ENCODE data around the gene PRKCE.
"Not testable (repeated sequence)": the region's sequence is repeated elsewhere in the genome, so short reads cannot be mapped to it uniquely, and the experiment has no call there.

The PRKCE gene

DNA sequence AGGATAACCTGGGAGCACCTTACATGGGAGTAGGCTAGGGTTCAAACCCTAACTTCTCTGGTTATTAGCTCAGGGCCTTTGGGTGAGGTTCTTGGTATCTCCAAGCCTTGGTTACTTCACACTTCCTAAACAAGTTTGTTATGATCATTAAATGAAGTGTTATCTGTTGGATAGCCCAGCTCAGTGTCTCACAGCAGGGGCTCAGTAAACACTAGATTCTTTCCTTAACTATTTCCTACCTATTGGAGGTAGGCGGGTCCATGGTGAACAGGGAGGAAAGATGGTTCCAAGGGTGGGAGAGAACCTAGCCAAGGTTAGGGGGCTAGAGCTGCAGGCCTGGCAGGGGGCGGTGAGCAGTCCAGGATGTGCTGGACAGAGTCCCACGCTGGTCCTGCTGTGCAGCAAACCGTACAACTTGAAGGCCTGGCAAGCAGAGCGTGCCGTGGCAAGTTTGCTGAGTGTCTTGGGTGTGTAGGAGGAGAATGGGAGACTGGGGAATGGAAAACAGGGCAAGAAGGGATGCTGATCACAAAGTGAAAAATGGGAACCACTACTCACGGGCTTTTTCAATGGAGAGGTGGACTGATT is 259.1 kb downstream of the PRKCE start:
- Mint-ChIP-seq H3K27me3 (no peaks in the 10 kb centered on the region), H3K4me3 (no peak overlapping the region), H3K4me1 (ENCODE audit: low read depth) (peaks cover 9% of the 10 kb centered on the region), H3K9me3 (no peaks in the 10 kb centered on the region), H3K27ac (no peak overlapping the region), H3K36me3 (ENCODE audit: low read depth) (no peaks in the 10 kb centered on the region)
- intact Hi-C loops (cut with micrococcal nuclease), result no loop called here

DNA sequence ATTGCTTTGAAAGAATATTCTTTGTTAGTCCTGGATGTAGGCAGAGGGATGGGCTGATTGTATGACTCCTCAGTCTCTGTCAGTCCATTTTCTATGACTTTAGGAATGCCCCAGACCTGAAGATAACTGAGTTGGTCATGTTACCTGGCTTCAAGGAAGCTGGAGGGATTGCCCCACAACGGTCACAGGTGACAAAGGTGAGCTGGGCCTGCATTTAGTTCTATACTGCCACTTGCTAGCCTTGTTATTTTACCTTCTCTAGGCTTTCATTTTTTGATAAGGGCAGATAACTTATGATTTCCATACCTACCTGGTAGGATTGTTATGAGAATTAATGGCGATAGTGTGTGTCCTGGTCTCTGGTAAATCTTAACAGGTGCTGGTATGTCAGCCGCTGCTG is 260.1 kb downstream of the PRKCE start:
- no peak overlapping the region for H3K27ac Mint-ChIP-seq
- no peak overlapping the region for H3K4me3 Mint-ChIP-seq
- no peaks in the 10 kb centered on the region for H3K36me3 Mint-ChIP-seq (ENCODE audit: low read depth)
- H3K4me1 Mint-ChIP-seq (ENCODE audit: low read depth), result peaks cover 9% of the 10 kb centered on the region
- no peaks in the 10 kb centered on the region for H3K27me3 Mint-ChIP-seq
- intact Hi-C loops (cut with micrococcal nuclease), result no loop called here
- H3K9me3 Mint-ChIP-seq, result no peaks in the 10 kb centered on the region

GRCh38 chr2:45912109-45912508 is 260.6 kb downstream of the PRKCE start:
- H3K9me3 Mint-ChIP-seq, result no peaks in the 10 kb centered on the region

GRCh38 chr2:45913539-45913938 is 262.1 kb downstream of the PRKCE start:
- no peaks in the 10 kb centered on the region for H3K27me3 Mint-ChIP-seq
- H3K9me3 Mint-ChIP-seq, result no peaks in the 10 kb centered on the region
- H3K27ac Mint-ChIP-seq, result no peak overlapping the region
- no peak overlapping the region for H3K4me3 Mint-ChIP-seq
- intact Hi-C loops (cut with micrococcal nuclease), result no loop called here
- no peaks in the 10 kb centered on the region for H3K36me3 Mint-ChIP-seq (ENCODE audit: low read depth)
- peaks cover 9% of the 10 kb centered on the region for H3K4me1 Mint-ChIP-seq (ENCODE audit: low read depth)

More at GRCh38 chr2:45912109-45912508, 260.6 kb downstream of the PRKCE start:
- Mint-ChIP-seq H3K4me3 (no peak overlapping the region), H3K27ac (no peak overlapping the region), H3K36me3 (ENCODE audit: low read depth) (no peaks in the 10 kb centered on the region), H3K27me3 (no peaks in the 10 kb centered on the region), H3K4me1 (ENCODE audit: low read depth) (peaks cover 9% of the 10 kb centered on the region)
- intact Hi-C loops (cut with micrococcal nuclease), result no loop called here

DNA sequence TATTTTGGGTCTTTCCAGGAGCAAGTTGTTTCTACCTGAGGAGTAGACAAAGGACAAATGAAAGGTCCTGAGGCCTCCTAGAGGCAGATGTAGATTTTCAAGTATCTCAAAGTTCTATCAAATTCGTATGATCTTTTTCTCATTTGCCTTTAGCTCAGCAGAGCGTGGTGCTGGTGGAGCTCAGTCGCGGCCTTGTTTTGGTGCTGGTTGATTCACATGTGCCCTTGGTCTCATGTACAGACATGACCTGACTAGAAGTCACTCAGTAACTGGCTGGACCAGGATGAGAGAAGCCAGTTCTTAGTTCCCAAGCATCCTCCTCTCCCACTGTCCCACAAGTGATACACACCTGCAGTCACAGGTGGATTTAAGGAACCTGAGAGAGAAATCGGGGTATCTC is 264.0 kb downstream of the PRKCE start:
- intact Hi-C loops (cut with micrococcal nuclease), result no loop called here
- Mint-ChIP-seq H3K9me3 (no peaks in the 10 kb centered on the region), H3K4me1 (ENCODE audit: low read depth) (peaks cover 20% of the 10 kb centered on the region), H3K27ac (no peak overlapping the region), H3K4me3 (no peak overlapping the region), H3K27me3 (no peaks in the 10 kb centered on the region), H3K36me3 (ENCODE audit: low read depth) (no peaks in the 10 kb centered on the region)

- H3K36me3 Mint-ChIP-seq (ENCODE audit: low read depth); H3K27me3 Mint-ChIP-seq; H3K4me3 Mint-ChIP-seq; H3K9me3 Mint-ChIP-seq; intact Hi-C loops (cut with micrococcal nuclease); H3K27ac Mint-ChIP-seq: not testable (repeated sequence)
- H3K4me1 Mint-ChIP-seq (ENCODE audit: low read depth), result peaks cover 21% of the 10 kb centered on the region
Measured at GRCh38 chr2:45917561-45918176, 266.2 kb downstream of the PRKCE start.

DNA sequence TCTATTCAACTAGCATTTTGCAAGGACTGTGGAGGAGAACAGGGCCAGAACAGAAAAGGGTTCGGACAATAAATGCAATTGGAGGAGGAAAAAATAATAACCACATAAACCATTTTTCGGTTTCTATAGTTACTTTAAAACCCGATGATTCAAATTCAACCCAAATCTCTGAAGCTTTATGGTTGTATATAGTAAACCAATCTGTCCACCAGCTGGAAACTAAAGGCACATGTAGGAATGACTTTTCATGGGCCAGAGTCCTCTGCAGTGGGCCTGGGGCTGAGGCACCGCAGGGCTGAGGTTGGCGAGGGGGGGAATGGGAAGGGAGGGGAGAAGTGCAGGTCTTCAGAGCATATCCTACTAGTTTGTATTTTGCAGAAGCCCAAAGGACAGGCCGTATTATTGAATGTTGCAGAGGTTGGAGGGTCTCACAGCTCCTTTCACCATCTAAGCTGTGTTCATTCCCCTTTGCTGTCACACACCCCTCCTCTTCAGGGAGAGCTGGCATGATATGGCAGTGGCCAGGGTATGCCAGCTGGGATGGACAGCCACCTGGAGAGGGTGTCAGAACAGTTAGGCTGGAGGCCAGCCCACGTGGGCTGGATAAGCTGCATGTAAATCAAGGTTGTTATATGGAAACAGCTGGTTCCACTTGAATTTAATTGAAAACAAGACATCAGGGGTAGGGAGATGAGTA is 267.1 kb downstream of the PRKCE start:
- Mint-ChIP-seq H3K27me3 (no peaks in the 10 kb centered on the region), H3K36me3 (ENCODE audit: low read depth) (no peaks in the 10 kb centered on the region), H3K27ac (no peak overlapping the region), H3K4me1 (ENCODE audit: low read depth) (peaks cover 21% of the 10 kb centered on the region), H3K9me3 (no peaks in the 10 kb centered on the region), H3K4me3 (no peak overlapping the region)
- intact Hi-C loops (cut with micrococcal nuclease), result no loop called here

DNA sequence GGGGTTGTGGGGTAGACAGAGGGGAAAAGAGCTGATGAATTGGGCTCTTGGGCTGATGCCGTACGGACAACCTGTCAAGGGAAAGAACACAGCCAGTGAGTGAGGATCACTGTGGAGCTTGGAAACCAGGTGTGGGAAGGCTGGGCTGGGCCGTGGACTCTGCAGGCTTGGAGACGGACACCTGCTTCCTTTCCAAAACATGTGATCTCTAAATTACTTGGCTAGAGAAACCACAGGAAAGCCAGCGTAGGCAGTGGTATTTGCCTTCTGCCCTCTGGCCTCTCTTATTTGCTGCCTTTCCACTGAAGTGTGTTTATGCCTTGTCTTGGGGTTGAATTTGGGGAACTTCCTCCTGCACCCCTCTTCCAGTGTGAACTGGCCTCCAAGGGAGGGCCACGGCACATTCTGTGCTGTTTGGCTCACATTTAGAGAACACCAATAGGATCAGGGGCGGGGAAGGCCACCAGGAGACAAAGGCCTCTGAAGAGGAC is 267.7 kb downstream of the PRKCE start:
- peaks cover 21% of the 10 kb centered on the region for H3K4me1 Mint-ChIP-seq (ENCODE audit: low read depth)
- no peak overlapping the region for H3K4me3 Mint-ChIP-seq
- no peaks in the 10 kb centered on the region for H3K27me3 Mint-ChIP-seq
- no peaks in the 10 kb centered on the region for H3K9me3 Mint-ChIP-seq
- H3K27ac Mint-ChIP-seq, result no peak overlapping the region
- H3K36me3 Mint-ChIP-seq (ENCODE audit: low read depth), result no peaks in the 10 kb centered on the region
- intact Hi-C loops (cut with micrococcal nuclease), result no loop called here

DNA sequence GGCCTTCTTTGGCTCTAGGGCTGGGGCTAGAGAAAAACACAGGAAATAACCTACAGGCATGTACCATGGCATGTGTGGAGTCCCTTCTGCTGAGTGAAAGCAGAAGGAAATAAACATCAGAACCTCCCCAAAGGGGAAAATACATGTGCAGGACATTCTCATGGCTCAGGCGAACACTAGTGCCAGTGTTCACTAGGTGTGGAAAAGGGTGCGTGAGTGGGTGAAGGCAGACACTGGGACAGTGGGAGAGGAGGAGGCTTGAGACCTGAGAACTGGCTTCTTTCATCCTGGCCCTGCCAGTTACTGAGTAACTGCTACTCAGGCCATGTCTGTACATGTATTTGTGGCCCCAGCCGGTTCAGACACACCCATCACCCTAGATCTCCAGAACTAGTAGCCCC is 268.2 kb downstream of the PRKCE start:
- intact Hi-C loops (cut with micrococcal nuclease), result no loop called here
- Mint-ChIP-seq H3K27ac (no peak overlapping the region), H3K9me3 (no peaks in the 10 kb centered on the region), H3K4me1 (ENCODE audit: low read depth) (peaks cover 23% of the 10 kb centered on the region), H3K4me3 (no peak overlapping the region), H3K27me3 (no peaks in the 10 kb centered on the region), H3K36me3 (ENCODE audit: low read depth) (no peaks in the 10 kb centered on the region)

GRCh38 chr2:45921921-45922320 is 270.4 kb downstream of the PRKCE start:
- Mint-ChIP-seq H3K27me3 (no peaks in the 10 kb centered on the region), H3K36me3 (ENCODE audit: low read depth) (no peaks in the 10 kb centered on the region), H3K27ac (no peak overlapping the region), H3K9me3 (no peaks in the 10 kb centered on the region), H3K4me3 (no peak overlapping the region), H3K4me1 (ENCODE audit: low read depth) (peaks cover 26% of the 10 kb centered on the region)
- intact Hi-C loops (cut with micrococcal nuclease), result no loop called here

DNA sequence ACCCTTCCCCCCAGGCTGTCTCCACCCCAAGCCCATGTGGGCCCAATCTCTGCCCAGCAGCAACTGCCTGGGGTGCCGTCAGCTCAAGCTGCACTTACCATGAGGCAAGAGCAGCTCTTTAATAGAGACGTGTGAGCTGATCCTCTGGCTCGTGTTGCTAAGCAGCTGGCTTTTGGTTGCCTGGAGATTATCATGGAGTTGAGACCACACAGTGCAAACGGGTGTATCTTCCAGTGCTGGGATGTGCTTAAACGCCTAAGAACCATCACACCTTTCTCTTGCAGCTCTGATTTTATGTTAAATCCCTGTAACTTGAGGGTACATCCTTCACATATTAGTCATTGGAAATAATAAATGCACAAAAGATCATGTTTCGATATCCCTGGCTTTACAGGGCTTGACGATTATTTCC is 271.1 kb downstream of the PRKCE start:
- peaks cover 26% of the 10 kb centered on the region for H3K4me1 Mint-ChIP-seq (ENCODE audit: low read depth)
- H3K27me3 Mint-ChIP-seq, result no peaks in the 10 kb centered on the region
- no peak overlapping the region for H3K4me3 Mint-ChIP-seq
- intact Hi-C loops (cut with micrococcal nuclease), result no loop called here
- no peaks in the 10 kb centered on the region for H3K9me3 Mint-ChIP-seq
- no peaks in the 10 kb centered on the region for H3K36me3 Mint-ChIP-seq (ENCODE audit: low read depth)
- H3K27ac Mint-ChIP-seq, result no peak overlapping the region

- H3K4me1 Mint-ChIP-seq (ENCODE audit: low read depth), result peaks cover 24% of the 10 kb centered on the region
- intact Hi-C loops (cut with micrococcal nuclease), result no loop called here
- no peaks in the 10 kb centered on the region for H3K9me3 Mint-ChIP-seq
- H3K27me3 Mint-ChIP-seq, result no peaks in the 10 kb centered on the region
- H3K27ac Mint-ChIP-seq, result peak overlapping the region; percentile 13
- H3K36me3 Mint-ChIP-seq (ENCODE audit: low read depth), result no peaks in the 10 kb centered on the region
- H3K4me3 Mint-ChIP-seq, result no peak overlapping the region
Measured at GRCh38 chr2:45923701-45924100, 272.2 kb downstream of the PRKCE start.

- Mint-ChIP-seq H3K4me3 (no peak overlapping the region), H3K9me3 (no peaks in the 10 kb centered on the region), H3K27ac (no peak overlapping the region), H3K4me1 (ENCODE audit: low read depth) (peaks cover 18% of the 10 kb centered on the region), H3K27me3 (no peaks in the 10 kb centered on the region), H3K36me3 (ENCODE audit: low read depth) (no peaks in the 10 kb centered on the region)
- intact Hi-C loops (cut with micrococcal nuclease), result no loop called here
Measured at GRCh38 chr2:45925026-45925425, 273.6 kb downstream of the PRKCE start.

DNA sequence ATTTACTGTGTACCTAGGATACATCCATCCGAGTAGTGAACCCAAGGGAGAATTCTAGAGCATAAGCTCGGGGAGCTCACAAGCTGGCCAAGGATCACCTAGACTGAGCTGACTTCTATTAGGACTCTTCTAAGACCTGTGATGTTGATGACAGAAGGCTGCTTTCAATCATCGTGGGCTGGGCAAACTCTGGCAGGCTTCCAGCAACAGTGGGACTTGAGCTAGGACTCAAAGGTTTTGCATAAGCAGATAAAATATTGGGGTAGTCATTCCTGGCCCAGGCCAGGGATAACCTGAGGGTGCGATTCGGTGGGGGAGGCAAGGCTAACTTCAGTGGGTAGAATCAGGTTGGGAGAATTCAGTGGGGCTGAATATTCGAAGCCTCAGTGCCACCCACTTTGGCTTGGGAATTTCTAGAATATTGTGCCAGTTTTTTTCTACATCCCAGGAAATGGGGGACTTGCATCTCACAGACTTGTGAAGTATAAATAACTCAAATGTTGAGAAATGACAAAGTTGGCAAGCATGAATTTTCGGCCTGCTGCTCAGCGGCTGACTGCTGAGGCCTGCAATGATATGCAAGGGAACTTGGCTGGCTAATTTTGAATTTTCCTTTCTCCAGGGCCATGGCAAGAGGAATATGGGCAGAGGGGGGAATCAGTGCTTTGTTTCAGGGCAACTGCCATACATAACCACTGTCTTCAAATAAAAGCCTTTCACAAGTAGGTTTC is 274.3 kb downstream of the PRKCE start:
- H3K36me3 Mint-ChIP-seq (ENCODE audit: low read depth), result no peaks in the 10 kb centered on the region
- H3K27me3 Mint-ChIP-seq, result no peaks in the 10 kb centered on the region
- intact Hi-C loops (cut with micrococcal nuclease), result no loop called here
- no peaks in the 10 kb centered on the region for H3K9me3 Mint-ChIP-seq
- peaks cover 17% of the 10 kb centered on the region for H3K4me1 Mint-ChIP-seq (ENCODE audit: low read depth)
- no peak overlapping the region for H3K27ac Mint-ChIP-seq
- no peak overlapping the region for H3K4me3 Mint-ChIP-seq
